NCI-H1694 (cell line): ENCODE results near the gene NBL1.

Experiments
- DNase-seq: peaks from one replicate; lab custom pipeline; 2025; lab: John Stamatoyannopoulos, UW

Gene NBL1

GRCh38 chr1:19703280-19703679 is 59.2 kb downstream of the NBL1 start:
- no peak for DNase-seq

DNA sequence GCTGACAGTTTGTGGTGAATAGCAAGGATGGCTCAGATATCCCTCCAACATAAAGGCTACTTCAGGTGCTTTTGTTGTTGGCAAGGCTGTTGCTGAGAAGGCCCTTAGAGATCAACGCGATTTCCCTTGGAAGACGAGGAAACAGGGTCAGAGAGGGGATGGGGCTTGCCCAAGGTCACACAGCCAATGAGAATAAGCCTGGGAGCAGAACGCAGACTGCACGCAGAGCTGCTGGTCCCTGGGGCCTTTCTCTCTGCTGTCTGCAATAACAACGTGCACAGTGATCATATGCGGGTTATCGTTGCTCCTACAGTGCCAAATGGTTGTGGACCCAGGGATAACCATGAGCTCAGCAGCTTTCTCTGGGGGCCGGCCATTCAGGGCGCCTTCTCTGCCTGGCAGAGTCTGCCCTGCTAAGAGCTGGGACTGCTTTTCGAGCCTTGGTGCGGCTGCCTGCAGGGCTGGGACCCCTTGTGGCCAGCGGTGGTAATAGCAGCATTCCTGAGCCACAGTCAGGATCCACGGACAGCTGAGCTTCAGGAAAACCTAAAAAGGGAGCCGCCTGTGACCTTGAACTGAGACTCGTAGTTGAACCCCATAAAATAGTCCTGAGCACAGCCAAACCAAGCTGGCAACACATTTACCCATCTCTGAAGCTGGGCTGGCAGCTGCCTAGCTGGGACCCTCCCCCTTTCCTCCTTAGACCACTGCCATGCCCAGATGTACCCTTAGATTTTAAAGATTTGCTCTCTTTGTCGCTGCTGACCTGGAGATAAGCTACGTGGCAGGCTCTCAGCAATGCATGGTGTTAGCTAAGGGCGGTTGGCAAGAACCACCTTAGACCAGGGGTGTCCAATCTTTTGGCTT is 60.4 kb downstream of the NBL1 start:
- peak; percentile 61 for DNase-seq

DNA sequence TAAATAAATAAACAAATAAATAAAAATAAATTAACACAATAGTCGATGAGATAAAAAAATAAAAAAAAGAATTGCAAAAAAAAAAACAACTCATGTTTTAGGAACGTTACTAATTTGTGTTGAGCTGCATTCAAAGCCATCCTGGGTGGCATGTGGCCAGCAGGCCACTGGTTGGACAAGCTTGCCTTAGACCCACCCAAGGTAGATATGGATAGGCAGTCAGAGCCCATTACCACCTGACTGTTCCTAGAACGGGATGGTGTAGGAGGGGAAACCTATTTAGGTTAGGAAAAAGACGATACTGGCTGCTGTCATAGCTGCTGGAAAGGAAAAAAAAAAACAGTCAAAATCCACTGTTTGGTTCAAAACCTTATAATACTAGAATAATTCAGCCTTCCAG is 61.4 kb downstream of the NBL1 start:
- DNase-seq: no peak

DNA sequence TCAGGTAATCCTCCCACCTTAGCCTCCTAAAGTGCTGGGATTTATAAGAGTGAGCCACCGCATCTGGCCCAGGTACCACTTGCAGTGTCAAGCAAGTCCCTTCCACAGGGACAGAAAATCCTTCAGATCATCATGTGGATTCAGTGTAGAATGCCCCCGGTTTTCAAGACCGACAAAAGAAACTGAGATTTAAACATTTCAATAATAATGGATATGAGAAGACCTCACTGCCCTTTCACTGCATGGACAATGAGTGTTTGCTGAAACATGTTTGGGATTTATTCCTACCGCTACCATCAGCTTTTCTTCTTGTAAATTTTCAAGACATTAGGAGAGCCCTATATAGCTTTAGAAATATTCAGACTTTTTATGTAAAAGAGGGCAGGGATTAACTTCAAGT is 62.0 kb downstream of the NBL1 start:
- no peak for DNase-seq
